GM23338 (cell line): Measurements from ENCODE around the gene BBX. TPM values are rescaled to one million over a fixed set of nuclear protein-coding genes. Genes with fewer than 3 reads are reported as not detected.

ENCODE experiments used
- ATAC-seq: fragments of 200-7000 bp; cut with Tn5 transposase; 3 replicates; pipeline ENCODE4 v1.9.1; 2020
- DNase-seq: peaks from one replicate; pipeline ENCODE4 v3.0.0-alpha.2; 2015; ENCODE audit warnings: low spot score
- H2AFZ ChIP-seq: fragments of 200-600 bp; sonication (generic); 2 replicates; pipeline ENCODE4 v1.8.0; 2016; ENCODE audit warnings: antibody characterized with exemption, mild to moderate bottlenecking, moderate library complexity
- H3F3A ChIP-seq: fragments of 200-600 bp; sonication (generic); replicated peaks from 2 replicates; pipeline ENCODE4 v1.8.0; 2017; ENCODE audit warnings: antibody characterized with exemption, mixed run types, low read depth
- H3K27ac ChIP-seq: fragments of 200-600 bp; sonication (generic); 2 replicates; pipeline ENCODE4 v1.6.1; 2016; ENCODE audit warnings: low read depth
- H3K27me3 ChIP-seq: fragments of 200-600 bp; sonication (generic); 2 replicates; pipeline ENCODE4 v1.8.0; 2016; ENCODE audit warnings: mild to moderate bottlenecking, mixed run types, moderate library complexity; ENCODE audit not compliant: insufficient read depth
- H3K36me3 ChIP-seq: fragments of 200-600 bp; sonication (generic); 2 replicates; pipeline ENCODE4 v1.8.0; 2016; ENCODE audit warnings: mild to moderate bottlenecking; ENCODE audit not compliant: insufficient read depth
- H3K4me1 ChIP-seq: fragments of 200-600 bp; sonication (generic); 2 replicates; pipeline ENCODE4 v1.8.0; 2016; ENCODE audit warnings: mild to moderate bottlenecking, moderate library complexity; ENCODE audit not compliant: insufficient read depth
- H3K4me2 ChIP-seq: fragments of 200-600 bp; sonication (generic); 2 replicates; pipeline ENCODE4 v1.7.1; 2017; ENCODE audit warnings: mixed run types
- H3K4me3 ChIP-seq: fragments of 200-600 bp; sonication (generic); 2 replicates; pipeline ENCODE4 v1.6.1; 2016; ENCODE audit warnings: mixed run types
- H3K79me2 ChIP-seq: fragments of 200-600 bp; sonication (generic); replicated peaks from 2 replicates; pipeline ENCODE4 v1.8.0; 2017; ENCODE audit warnings: mild to moderate bottlenecking; ENCODE audit not compliant: insufficient read depth
- H3K9me2 ChIP-seq: fragments of 200-600 bp; sonication (generic); 2 replicates; pipeline ENCODE4 v1.8.0; 2017; ENCODE audit not compliant: insufficient read depth
- H4K20me1 ChIP-seq: fragments of 200-600 bp; sonication (generic); replicated peaks from 2 replicates; pipeline ENCODE4 v1.8.0; 2017; ENCODE audit warnings: mild to moderate bottlenecking; ENCODE audit not compliant: insufficient read depth
- H3K27ac Mint-ChIP-seq: 2 replicates; pipeline ENCODE4 v1.8.0; 2020; ENCODE audit warnings: inconsistent platforms, mild to moderate bottlenecking, moderate library complexity, mixed read lengths
- H3K27me3 Mint-ChIP-seq: 3 replicates; pipeline ENCODE4 v1.8.0; 2022; ENCODE audit warnings: low read depth, mild to moderate bottlenecking, moderate library complexity, mixed read lengths, inconsistent platforms; ENCODE audit not compliant: insufficient read depth, poor library complexity
- H3K36me3 Mint-ChIP-seq: 3 replicates; pipeline ENCODE4 v1.8.0; 2021; ENCODE audit warnings: low read depth, mild to moderate bottlenecking, inconsistent platforms, moderate library complexity, mixed read lengths
- H3K4me1 Mint-ChIP-seq: 3 replicates; pipeline ENCODE4 v1.8.0; 2020; ENCODE audit warnings: mild to moderate bottlenecking, inconsistent platforms, mixed read lengths
- H3K4me3 Mint-ChIP-seq: 3 replicates; pipeline ENCODE4 v1.8.0; 2021; ENCODE audit warnings: moderate library complexity, mild to moderate bottlenecking, inconsistent platforms, mixed read lengths
- H3K9me3 Mint-ChIP-seq: 3 replicates; pipeline ENCODE4 v1.8.0; 2020; ENCODE audit warnings: moderate library complexity, mild to moderate bottlenecking, inconsistent platforms, mixed read lengths
- CREB1 ChIP-seq: fragments of 250-450 bp; sonication (Bioruptor Pico); IDR thresholded peaks from 2 replicates; pipeline ENCODE4 v1.5.0; 2020; ENCODE audit warnings: low read depth, mild to moderate bottlenecking, moderate library complexity
- CTCF ChIP-seq, 2 experiments: fragments of 200-600 bp in 1 of 2; sonication (generic) in 1 of 2; conservative IDR thresholded peaks; 2 replicates each; pipeline versions ENCODE4 v1.5.1 to v1.6.1; 2016 to 2017; ENCODE audit warnings: antibody characterized with exemption in 2 of 2, low read depth in 2 of 2, mild to moderate bottlenecking in 2 of 2, moderate library complexity in 1 of 2
- EZH2 ChIP-seq: fragments of 200-600 bp; sonication (generic); IDR thresholded peaks from one replicate; pipeline ENCODE4 v1.8.0; 2017; ENCODE audit warnings: antibody characterized with exemption, mild to moderate bottlenecking, low read depth; ENCODE audit not compliant: unreplicated experiment
- EZH2phosphoT487 ChIP-seq: fragments of 200-600 bp; sonication (generic); IDR thresholded peaks from one replicate; pipeline ENCODE4 v1.8.1; 2018; ENCODE audit warnings: antibody characterized with exemption; ENCODE audit not compliant: unreplicated experiment
- JUNB ChIP-seq: IDR thresholded peaks from one replicate; pipeline ENCODE4 v1.6.1; 2016; ENCODE audit warnings: antibody characterized with exemption; ENCODE audit not compliant: unreplicated experiment
- NANOG ChIP-seq: IDR thresholded peaks from 2 replicates; pipeline ENCODE4 v1.6.1; 2016; ENCODE audit warnings: antibody characterized with exemption, borderline replicate concordance
- POLR2AphosphoS5 ChIP-seq: IDR thresholded peaks from 2 replicates; pipeline ENCODE4 v1.6.1; 2016; ENCODE audit warnings: antibody characterized with exemption, low read depth
- STAT1 ChIP-seq: IDR thresholded peaks from one replicate; pipeline ENCODE4 v1.6.1; 2016; ENCODE audit warnings: antibody characterized with exemption; ENCODE audit not compliant: unreplicated experiment
- ZNF114 ChIP-seq: fragments of 250-450 bp; sonication (Bioruptor Pico); IDR thresholded peaks from 2 replicates; pipeline ENCODE4 v1.5.0; 2020; ENCODE audit warnings: mild to moderate bottlenecking, moderate library complexity
- ZNF331 ChIP-seq: fragments of 250-450 bp; sonication (Bioruptor Pico); IDR thresholded peaks from 2 replicates; pipeline ENCODE4 v1.5.0; 2020; ENCODE audit warnings: low read depth, mild to moderate bottlenecking, moderate library complexity
- ZNF462 ChIP-seq: fragments of 250-450 bp; sonication (Bioruptor Pico); IDR thresholded peaks from 2 replicates; pipeline ENCODE4 v1.5.0; 2020; ENCODE audit warnings: mild to moderate bottlenecking, moderate library complexity
- polyA plus RNA-seq: library from polyadenylated mRNA; unstranded; fragments of >200 nt; fragmentation: Nextera tagmentation; extraction: Ambion mirVana; gene quantifications from 2 replicates; pipeline ENCODE4 v1.2.1, GENCODE V29; 2016
- total RNA-seq: library from RNA; depleted of rRNA; stranded (reverse); fragments of >200 nt; shearing (Covaris generic); gene quantifications from 2 replicates; pipeline ENCODE4 v1.2.3, GENCODE V29; 2014
- TF ChIP-seq, protein P1 (sequence below): IDR thresholded peaks from 2 replicates; pipeline ENCODE4 v1.6.1; 2016; ENCODE audit warnings: antibody characterized with exemption
- TF ChIP-seq, protein P2 (sequence below): IDR thresholded peaks from one replicate; pipeline ENCODE4 v1.6.1; 2018; ENCODE audit warnings: antibody characterized with exemption; ENCODE audit not compliant: unreplicated experiment

BBX gene
- total and polyA plus RNA-seq, 2 experiments from 2014 or later = 35.2 to 44.1 TPM

DNA sequence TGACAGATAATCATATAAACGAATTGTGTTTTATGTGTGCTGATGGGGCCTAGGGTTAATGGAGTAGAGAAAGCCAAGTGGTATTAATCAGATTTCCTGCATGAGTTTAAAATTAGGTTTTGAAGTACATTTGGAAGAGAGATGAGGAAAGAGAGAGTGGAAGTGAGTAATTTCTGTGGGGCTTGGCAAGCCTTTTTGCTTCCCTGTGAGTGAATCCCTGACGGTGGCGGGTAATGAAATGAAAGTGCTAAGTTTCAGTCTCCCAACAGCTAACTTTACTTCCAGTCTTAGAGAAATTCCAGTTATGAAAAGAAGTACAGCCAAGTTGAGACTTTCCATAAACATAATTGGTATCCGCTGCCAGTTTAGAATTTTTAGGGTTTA is 139.4 kb downstream of the BBX start:
- Histone ChIP-seq H3K79me2 (no peaks in the 10 kb centered on the region; the same call in 1 of the 2 replicates), H3F3A (no peaks in the 10 kb centered on the region), H3K27me3 (no peaks in the 10 kb centered on the region), H3K4me1 (peaks cover 33% of the 10 kb centered on the region), H3K36me3 (no peaks in the 10 kb centered on the region), H3K4me3 (no peak overlapping the region), H2AFZ (no peak overlapping the region), H3K9me2 (no peaks in the 10 kb centered on the region), H4K20me1 (no peaks in the 10 kb centered on the region), H3K27ac (peak overlapping the region; percentile 53), H3K4me2 (peak overlapping the region; percentile 13)
- Mint-ChIP-seq H3K27me3 (peaks cover 6% of the 10 kb centered on the region), H3K27ac (peak overlapping the region; percentile 83), H3K36me3 (no peaks in the 10 kb centered on the region), H3K4me1 (peaks cover 42% of the 10 kb centered on the region), H3K9me3 (no peaks in the 10 kb centered on the region), H3K4me3 (no peak overlapping the region)
- TF ChIP-seq ZNF331 (CRISPR knock-in tag) (no peak), JUNB (no peak), CTCF (conservative IDR thresholded peaks at IDR 0.05; ENCODE audit: low read depth in 2 of 2) (no peak), CREB1 (no peak), NANOG (no peak), EZH2phosphoT487 (no peak), ZNF462 (no peak), POLR2AphosphoS5 (no peak), EZH2 (no peak), STAT1 (no peak), ZNF114 (CRISPR knock-in tag) (no peak)
- TF ChIP-seq, protein P1, sequence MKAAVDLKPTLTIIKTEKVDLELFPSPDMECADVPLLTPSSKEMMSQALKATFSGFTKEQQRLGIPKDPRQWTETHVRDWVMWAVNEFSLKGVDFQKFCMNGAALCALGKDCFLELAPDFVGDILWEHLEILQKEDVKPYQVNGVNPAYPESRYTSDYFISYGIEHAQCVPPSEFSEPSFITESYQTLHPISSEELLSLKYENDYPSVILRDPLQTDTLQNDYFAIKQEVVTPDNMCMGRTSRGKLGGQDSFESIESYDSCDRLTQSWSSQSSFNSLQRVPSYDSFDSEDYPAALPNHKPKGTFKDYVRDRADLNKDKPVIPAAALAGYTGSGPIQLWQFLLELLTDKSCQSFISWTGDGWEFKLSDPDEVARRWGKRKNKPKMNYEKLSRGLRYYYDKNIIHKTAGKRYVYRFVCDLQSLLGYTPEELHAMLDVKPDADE = no peak
- TF ChIP-seq, protein P2, sequence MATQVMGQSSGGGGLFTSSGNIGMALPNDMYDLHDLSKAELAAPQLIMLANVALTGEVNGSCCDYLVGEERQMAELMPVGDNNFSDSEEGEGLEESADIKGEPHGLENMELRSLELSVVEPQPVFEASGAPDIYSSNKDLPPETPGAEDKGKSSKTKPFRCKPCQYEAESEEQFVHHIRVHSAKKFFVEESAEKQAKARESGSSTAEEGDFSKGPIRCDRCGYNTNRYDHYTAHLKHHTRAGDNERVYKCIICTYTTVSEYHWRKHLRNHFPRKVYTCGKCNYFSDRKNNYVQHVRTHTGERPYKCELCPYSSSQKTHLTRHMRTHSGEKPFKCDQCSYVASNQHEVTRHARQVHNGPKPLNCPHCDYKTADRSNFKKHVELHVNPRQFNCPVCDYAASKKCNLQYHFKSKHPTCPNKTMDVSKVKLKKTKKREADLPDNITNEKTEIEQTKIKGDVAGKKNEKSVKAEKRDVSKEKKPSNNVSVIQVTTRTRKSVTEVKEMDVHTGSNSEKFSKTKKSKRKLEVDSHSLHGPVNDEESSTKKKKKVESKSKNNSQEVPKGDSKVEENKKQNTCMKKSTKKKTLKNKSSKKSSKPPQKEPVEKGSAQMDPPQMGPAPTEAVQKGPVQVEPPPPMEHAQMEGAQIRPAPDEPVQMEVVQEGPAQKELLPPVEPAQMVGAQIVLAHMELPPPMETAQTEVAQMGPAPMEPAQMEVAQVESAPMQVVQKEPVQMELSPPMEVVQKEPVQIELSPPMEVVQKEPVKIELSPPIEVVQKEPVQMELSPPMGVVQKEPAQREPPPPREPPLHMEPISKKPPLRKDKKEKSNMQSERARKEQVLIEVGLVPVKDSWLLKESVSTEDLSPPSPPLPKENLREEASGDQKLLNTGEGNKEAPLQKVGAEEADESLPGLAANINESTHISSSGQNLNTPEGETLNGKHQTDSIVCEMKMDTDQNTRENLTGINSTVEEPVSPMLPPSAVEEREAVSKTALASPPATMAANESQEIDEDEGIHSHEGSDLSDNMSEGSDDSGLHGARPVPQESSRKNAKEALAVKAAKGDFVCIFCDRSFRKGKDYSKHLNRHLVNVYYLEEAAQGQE = no peak
- DNase-seq (no peak), ATAC-seq (no peak)
